Fibroblast of peridontal ligament (primary cell): Measurements from ENCODE around the gene MMP24.

ENCODE experiments used
- DNase-seq: peaks from one replicate; pipeline ENCODE4 v3.0.0-alpha.2; 2010; ENCODE audit errors: extremely low read depth

MMP24 gene

GRCh38 chr20:35311822-35312221 lies 85.3 kb downstream of the MMP24 start:
- no peak for DNase-seq

- peak; percentile 96 for DNase-seq
These were observed 85.8 kb downstream of the MMP24 start for GRCh38 chr20:35312318-35312717.

- DNase-seq, result peak; percentile 85
These were observed 88.5 kb downstream of the MMP24 start for GRCh38 chr20:35314816-35315631.

- peak; percentile 44 for DNase-seq
These were observed 89.1 kb downstream of the MMP24 start for GRCh38 chr20:35315632-35316020.

GRCh38 chr20:35316086-35316485 lies 89.6 kb downstream of the MMP24 start:
- no peak for DNase-seq

GRCh38 chr20:35317416-35318210 lies 91.1 kb downstream of the MMP24 start:
- DNase-seq, result no peak

GRCh38 chr20:35318502-35319157 lies 92.1 kb downstream of the MMP24 start:
- peak; percentile 69 for DNase-seq

GRCh38 chr20:35319192-35319870 lies 92.8 kb downstream of the MMP24 start:
- no peak for DNase-seq

- DNase-seq, result peak; percentile 43
These were observed 93.3 kb downstream of the MMP24 start for GRCh38 chr20:35319871-35320197.

- DNase-seq, result peak; percentile 53
These were observed 94.1 kb downstream of the MMP24 start for GRCh38 chr20:35320396-35321126.

GRCh38 chr20:35325401-35325800 lies 98.9 kb downstream of the MMP24 start:
- DNase-seq, result no peak

GRCh38 chr20:35326021-35326739 lies 99.7 kb downstream of the MMP24 start:
- DNase-seq, result peak; percentile 76
